Measurements from ENCODE around the gene RREB1. TPM values are rescaled to one million over a fixed set of nuclear protein-coding genes. Genes with fewer than 3 reads are reported as not detected.
A peak's percentile ranks its signal among the peaks of the same experiment; 100 is the strongest.

RREB1 gene
- total RNA-seq, 6 donors from 2014 or later, result 44.2 to 112 (median 60.5) TPM

GRCh38 chr6:7207720-7208119 lies 100.0 kb downstream of the RREB1 start:
- peaks cover 10 to 30% (median 23%) of the 10 kb centered on the region in 4 donors for H3K4me1 ChIP-seq
- DNase-seq, result no peak
- no peak overlapping the region for H3K27ac ChIP-seq
- peaks cover 12 to 54% (median 27%) of the 10 kb centered on the region in 4 donors for H3K36me3 ChIP-seq
- 71 to 83% methylated on average over 4 of the region's 4 CpGs for WGBS, 2 donors
- H3K9me3 ChIP-seq, result no peaks in the 10 kb centered on the region
- no peak overlapping the region for H3K4me3 ChIP-seq
- H3K27me3 ChIP-seq, result no peaks in the 10 kb centered on the region
- TF ChIP-seq POLR2A (IDR thresholded peaks at IDR 0.05) (no peak), POLR2AphosphoS5 (IDR thresholded peaks at IDR 0.05) (no peak), EP300 (IDR thresholded peaks at IDR 0.05) (no peak), CTCF (IDR thresholded peaks at IDR 0.05) (no peak)
- ATAC-seq (ENCODE audit: low FRiP score in 2 of 2), result peak in 1 of 2 donors; percentile 40

GRCh38 chr6:7213416-7213815 lies 105.7 kb downstream of the RREB1 start:
- H3K27ac ChIP-seq, result no peak overlapping the region
- peaks cover 12 to 59% (median 44%) of the 10 kb centered on the region in 4 donors for H3K36me3 ChIP-seq
- H3K9me3 ChIP-seq, result no peaks in the 10 kb centered on the region
- peaks cover 19 to 32% (median 23%) of the 10 kb centered on the region in 4 donors for H3K4me1 ChIP-seq
- ATAC-seq (ENCODE audit: low FRiP score in 2 of 2), result no peak
- 92 to 96% methylated on average over 2 of the region's 2 CpGs for WGBS, 2 donors
- H3K4me3 ChIP-seq, result no peak overlapping the region
- no peaks in the 10 kb centered on the region for H3K27me3 ChIP-seq
- TF ChIP-seq EP300 (IDR thresholded peaks at IDR 0.05) (no peak), POLR2AphosphoS5 (IDR thresholded peaks at IDR 0.05) (no peak), CTCF (IDR thresholded peaks at IDR 0.05) (no peak), POLR2A (IDR thresholded peaks at IDR 0.05) (no peak)
- DNase-seq, result no peak

- H3K9me3 ChIP-seq, result no peaks in the 10 kb centered on the region
- DNase-seq (peak in 1 of 2 donors; percentile 37), ATAC-seq (ENCODE audit: low FRiP score in 2 of 2) (no peak)
- H3K4me1 ChIP-seq, result peaks cover 24 to 41% (median 31%) of the 10 kb centered on the region in 4 donors
- WGBS, 2 donors, result 96 to 99% methylated on average over 5 of the region's 5 CpGs
- no peak overlapping the region for H3K4me3 ChIP-seq
- H3K36me3 ChIP-seq, result peaks cover 12 to 59% (median 44%) of the 10 kb centered on the region in 4 donors
- H3K27me3 ChIP-seq, result no peaks in the 10 kb centered on the region
- TF ChIP-seq EP300 (IDR thresholded peaks at IDR 0.05) (no peak), CTCF (IDR thresholded peaks at IDR 0.05) (no peak), POLR2AphosphoS5 (IDR thresholded peaks at IDR 0.05) (no peak), POLR2A (IDR thresholded peaks at IDR 0.05) (no peak)
- no peak overlapping the region for H3K27ac ChIP-seq
Measured at GRCh38 chr6:7214468-7214867, 106.7 kb downstream of the RREB1 start.

GRCh38 chr6:7215131-7215530 lies 107.4 kb downstream of the RREB1 start:
- no peak overlapping the region for H3K4me3 ChIP-seq
- no peaks in the 10 kb centered on the region for H3K27me3 ChIP-seq
- H3K9me3 ChIP-seq, result no peaks in the 10 kb centered on the region
- ATAC-seq (ENCODE audit: low FRiP score in 2 of 2) (no peak), DNase-seq (no peak)
- 69 to 71% methylated on average over 8 of the region's 8 CpGs for WGBS, 2 donors
- peaks cover 31 to 44% (median 35%) of the 10 kb centered on the region in 4 donors for H3K4me1 ChIP-seq
- TF ChIP-seq POLR2AphosphoS5 (IDR thresholded peaks at IDR 0.05), result no peak
- no peak for TF ChIP-seq EP300 (IDR thresholded peaks at IDR 0.05)
- no peak for TF ChIP-seq POLR2A (IDR thresholded peaks at IDR 0.05)
- no peak for TF ChIP-seq CTCF (IDR thresholded peaks at IDR 0.05)
- H3K36me3 ChIP-seq, result peaks cover 12 to 59% (median 44%) of the 10 kb centered on the region in 4 donors
- H3K27ac ChIP-seq, result peak overlapping the region in 1 of 4 donors; percentile 12

GRCh38 chr6:7215798-7216231 lies 108.1 kb downstream of the RREB1 start:
- H3K27ac ChIP-seq, result peak overlapping the region; percentile 50 to 80 (median 63)
- H3K4me1 ChIP-seq, result peaks cover 37 to 48% (median 40%) of the 10 kb centered on the region in 4 donors

More at GRCh38 chr6:7215798-7216231, 108.1 kb downstream of the RREB1 start:
- DNase-seq (no peak), ATAC-seq (ENCODE audit: low FRiP score in 2 of 2) (no peak)
- TF ChIP-seq POLR2AphosphoS5 (IDR thresholded peaks at IDR 0.05), result no peak
- TF ChIP-seq EP300 (IDR thresholded peaks at IDR 0.05), result no peak
- TF ChIP-seq CTCF (IDR thresholded peaks at IDR 0.05), result no peak
- TF ChIP-seq POLR2A (IDR thresholded peaks at IDR 0.05), result no peak
- no peaks in the 10 kb centered on the region for H3K27me3 ChIP-seq
- WGBS, 2 donors, result 75% methylated on average over 10 of the region's 10 CpGs
- H3K4me3 ChIP-seq, result no peak overlapping the region
- peaks cover 12 to 57% (median 42%) of the 10 kb centered on the region in 4 donors for H3K36me3 ChIP-seq
- H3K9me3 ChIP-seq, result no peaks in the 10 kb centered on the region

Measured in upper lobe of left lung (tissue), 6 donors.